Femur (tissue), 1 donor: ENCODE data around the gene RPL28.
A peak's percentile ranks its signal among the peaks of the same experiment; 100 is the strongest.
"Not testable (repeated sequence)": the region's sequence is repeated elsewhere in the genome, so short reads cannot be mapped to it uniquely, and the experiment has no call there.

ENCODE experiments used
- DNase-seq: peaks from one replicate; pipeline ENCODE4 v3.0.0-alpha.2; 2017

Gene RPL28

DNA sequence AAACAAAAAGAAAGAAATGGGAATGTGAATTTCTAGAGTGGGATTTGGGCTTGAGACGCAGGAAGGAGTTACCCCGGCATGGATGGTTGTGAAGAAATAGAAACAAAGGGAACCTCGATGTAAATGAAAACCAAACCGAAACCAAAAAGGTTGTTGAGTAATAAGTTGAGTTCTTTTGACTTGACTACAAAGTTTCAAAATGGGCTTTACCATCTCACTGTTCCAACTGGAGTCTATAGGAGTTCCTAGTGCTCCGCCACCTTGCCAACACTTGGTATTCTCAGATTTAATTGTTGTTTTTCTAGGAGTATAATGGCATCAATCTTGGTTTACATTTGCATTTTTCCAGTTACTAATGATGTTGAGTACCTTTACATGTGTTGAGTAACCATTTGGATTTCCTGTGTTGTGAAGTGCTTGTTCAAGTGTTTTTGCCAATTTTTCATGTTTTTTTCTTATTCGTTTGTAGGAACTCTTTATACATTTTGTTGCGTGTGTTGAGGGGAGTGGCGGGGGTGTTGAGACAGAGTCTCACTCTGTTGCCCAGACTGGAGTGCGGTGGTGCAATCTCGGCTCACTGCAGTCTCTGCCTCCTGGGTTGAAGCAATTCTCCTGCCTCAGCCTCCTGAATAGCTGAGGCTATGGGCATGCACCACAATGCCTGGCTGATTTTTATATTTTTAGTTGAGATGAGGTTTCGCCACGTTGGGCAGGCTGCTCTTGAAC is 12.6 kb downstream of the RPL28 start:
- DNase-seq: no peak

- no peak for DNase-seq
Measured at GRCh38 chr19:55400281-55401087, 14.8 kb downstream of the RPL28 start.

DNA sequence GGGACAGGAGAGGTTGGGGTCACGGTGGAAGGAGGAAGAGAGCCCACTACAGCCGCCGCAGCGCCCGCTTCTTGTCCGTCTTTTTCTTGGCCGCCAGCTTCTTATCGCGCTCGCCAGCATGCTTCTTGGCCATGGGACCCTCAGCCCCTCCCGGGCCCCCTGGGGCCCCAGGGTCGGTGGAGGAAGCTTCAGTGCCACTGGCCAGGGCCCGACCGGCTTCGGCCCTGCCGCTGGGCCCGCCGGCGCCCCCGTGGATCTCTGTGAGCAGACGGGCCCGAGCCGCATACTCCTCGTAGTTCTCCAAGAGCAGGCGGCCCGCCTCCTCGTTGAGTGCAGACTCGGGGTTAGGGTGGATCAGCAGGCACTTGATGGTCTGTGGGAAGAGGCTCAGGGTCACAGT is 15.7 kb downstream of the RPL28 start:
- DNase-seq: not testable (repeated sequence)

DNA sequence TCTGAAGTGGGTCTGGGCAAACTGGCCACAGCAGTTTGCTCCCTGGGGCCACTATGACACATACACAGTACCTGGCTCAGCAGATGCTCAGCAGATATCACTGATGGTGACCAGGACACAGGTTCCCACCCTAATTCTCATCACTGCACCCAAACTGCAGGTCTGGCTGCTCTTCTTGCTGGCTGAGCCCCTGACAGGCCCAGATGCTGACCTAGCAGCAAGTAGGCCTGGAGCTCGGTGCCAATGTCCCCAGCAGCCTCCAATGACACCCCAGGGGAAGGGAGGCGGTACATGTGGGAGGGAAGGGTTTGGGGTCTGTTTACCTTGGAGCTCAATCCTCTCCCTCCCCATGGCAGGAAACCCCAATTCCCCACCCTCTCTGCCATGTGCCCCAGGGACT is 16.8 kb downstream of the RPL28 start:
- no peak for DNase-seq

DNA sequence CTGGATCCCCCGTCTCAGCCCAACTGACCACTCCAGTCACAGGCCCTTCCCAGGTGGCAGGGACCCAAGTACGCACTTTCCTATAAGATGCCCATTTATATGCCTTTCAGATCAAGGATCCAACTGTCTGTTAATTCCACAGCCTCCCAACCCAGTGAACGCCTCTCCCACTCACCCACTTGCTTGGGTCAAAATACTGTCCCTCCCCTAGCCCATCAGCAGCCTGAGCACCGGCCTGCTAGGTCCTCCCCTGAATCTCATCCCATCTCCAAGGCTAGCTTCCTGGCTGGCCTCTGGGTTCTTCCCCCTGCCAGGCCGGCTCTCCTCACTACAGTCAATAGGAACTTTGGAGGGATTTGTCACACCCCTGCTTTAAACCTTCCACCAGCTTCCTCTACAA is 19.9 kb downstream of the RPL28 start:
- peak; percentile 18 for DNase-seq

DNA sequence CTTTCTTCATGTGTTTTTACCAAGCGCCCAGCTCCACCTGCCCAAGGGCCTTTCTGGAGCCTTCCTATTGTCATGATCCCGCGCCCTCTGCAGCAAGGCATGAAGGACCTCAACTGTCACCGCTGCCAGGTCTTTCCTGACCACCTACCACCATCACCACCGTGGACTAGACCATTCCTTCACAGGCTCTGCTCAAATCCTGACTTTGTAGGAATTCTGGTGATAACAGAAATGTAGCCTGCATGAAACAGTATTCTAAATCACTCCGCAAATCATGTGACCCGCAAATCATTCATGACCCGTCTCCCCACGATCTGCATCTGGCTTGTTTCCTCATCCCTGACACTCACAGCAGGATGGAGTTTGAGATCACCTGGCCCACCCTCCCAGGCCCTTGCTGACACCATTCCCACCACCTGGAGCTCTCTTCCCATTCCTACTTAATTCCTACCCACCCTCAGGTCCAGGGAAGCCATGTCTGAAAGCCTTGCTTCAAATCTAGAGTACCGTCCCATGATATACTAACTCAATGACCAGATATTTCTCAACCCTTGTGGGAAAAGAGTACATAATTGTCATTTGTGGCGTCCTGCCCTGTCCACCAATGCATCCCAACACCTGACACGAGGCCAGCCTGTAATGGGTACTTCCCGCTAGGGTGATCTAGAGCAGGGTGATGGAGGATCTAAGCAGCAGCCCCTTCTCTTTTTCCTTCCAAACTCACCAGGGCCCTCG is 20.5 kb downstream of the RPL28 start:
- DNase-seq: peak; percentile 27

- DNase-seq: peak; percentile 49
Measured at GRCh38 chr19:55406826-55407549, 21.3 kb downstream of the RPL28 start.

GRCh38 chr19:55407550-55407799 is 21.7 kb downstream of the RPL28 start, which contains the start of gene UBE2S:
TSS of gene UBE2S (minus strand) at chr19:55407788. CDS start at chr19:55407589, 199 bp downstream.
- not testable (repeated sequence) for DNase-seq

GRCh38 chr19:55407800-55408532 is 22.2 kb downstream of the RPL28 start:
- DNase-seq: peak; percentile 99

- DNase-seq: no peak
Measured at GRCh38 chr19:55408533-55408872, 22.8 kb downstream of the RPL28 start.

DNA sequence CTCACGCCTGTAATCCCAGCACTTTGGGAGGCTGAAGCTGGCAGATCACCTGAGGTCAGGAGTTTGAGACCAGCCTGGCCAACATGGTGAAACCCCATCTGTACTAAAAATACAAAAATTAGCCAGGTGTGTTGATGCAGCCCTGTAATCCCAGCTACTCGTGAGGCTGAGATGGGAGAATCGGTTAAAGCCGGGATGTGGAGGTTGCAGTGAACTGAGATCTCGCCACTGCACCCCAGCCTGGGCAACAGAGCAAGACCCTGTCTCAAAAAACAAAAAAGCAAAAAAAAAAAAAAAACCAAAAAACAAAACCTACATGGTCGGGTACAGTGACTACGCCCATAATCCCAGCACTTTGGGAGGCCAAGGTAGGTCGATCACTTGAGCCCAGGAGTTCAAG is 23.4 kb downstream of the RPL28 start:
- not testable (repeated sequence) for DNase-seq

GRCh38 chr19:55410168-55410567 is 24.4 kb downstream of the RPL28 start:
- DNase-seq: no peak

DNA sequence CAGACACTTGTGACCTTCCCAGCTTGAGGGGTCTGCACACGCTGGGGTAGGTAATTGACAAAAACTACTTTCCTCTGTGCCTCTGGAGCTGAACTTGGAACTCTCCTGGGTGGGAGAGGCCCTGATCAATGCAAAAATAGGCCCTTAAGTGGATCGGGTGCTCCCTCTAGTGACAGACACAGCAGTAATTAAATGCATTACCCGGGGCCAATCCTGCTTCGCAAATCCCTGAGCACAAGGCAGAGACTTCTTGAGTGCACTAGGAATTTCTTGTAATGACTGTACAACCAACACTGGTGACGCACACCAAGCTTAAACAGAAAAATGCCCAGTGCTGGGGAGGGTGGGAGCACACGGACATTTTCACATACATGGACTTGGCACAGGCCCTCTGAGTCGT is 32.5 kb downstream of the RPL28 start:
- DNase-seq: peak; percentile 77

GRCh38 chr19:55419103-55419502 is 33.4 kb downstream of the RPL28 start:
- DNase-seq: no peak

- DNase-seq: no peak
Measured at GRCh38 chr19:55419624-55420236, 34.0 kb downstream of the RPL28 start.

DNA sequence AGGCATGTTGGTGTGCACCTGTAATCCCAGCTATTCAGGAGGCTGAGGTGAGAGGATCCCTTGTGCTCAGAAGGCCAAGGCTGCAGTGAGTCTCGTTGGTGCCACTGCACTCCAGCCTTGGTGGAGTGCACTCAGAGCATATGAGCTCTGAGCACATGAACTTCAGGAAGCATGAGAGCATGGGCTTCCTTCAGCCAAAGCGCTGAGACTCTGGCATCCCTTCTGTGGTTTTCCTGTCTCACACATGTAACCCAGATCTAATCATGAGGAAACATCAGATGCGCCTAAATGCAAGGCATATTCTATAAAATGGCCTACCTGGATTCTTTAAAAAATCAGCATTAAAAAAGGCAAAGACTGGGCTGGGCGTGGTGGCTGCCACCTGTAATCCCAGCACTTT is 35.5 kb downstream of the RPL28 start:
- DNase-seq: not testable (repeated sequence)

GRCh38 chr19:55423225-55424005 is 37.7 kb downstream of the RPL28 start:
- no peak for DNase-seq

- no peak for DNase-seq
Measured at GRCh38 chr19:55424518-55424917, 38.8 kb downstream of the RPL28 start.

DNA sequence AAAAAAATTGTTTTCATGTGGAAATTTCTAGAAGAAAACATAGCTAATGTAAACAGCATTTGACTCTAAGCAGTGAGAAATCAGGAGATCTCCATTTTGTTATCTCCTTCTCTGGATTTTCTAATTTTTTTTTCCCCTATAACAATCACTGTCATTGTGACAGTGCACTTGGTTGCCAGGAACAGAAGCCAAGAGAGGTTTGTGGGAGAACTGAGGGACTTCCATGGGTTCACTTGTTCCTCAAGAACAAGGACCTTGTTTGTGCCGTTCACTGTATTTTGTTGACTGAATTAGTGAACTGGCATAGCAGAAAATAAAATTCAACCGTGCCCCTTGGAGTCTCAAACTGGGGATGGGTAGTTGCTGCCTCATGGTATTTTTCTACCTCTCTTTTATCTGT is 40.3 kb downstream of the RPL28 start:
- DNase-seq: no peak

- DNase-seq: no peak
Measured at GRCh38 chr19:55431183-55431582, 45.5 kb downstream of the RPL28 start.
